ENCODE measurements around the gene B3GNT5.
"Not testable (repeated sequence)": the region's sequence is repeated elsewhere in the genome, so short reads cannot be mapped to it uniquely, and the experiment has no call there.

B3GNT5 gene, protein sequence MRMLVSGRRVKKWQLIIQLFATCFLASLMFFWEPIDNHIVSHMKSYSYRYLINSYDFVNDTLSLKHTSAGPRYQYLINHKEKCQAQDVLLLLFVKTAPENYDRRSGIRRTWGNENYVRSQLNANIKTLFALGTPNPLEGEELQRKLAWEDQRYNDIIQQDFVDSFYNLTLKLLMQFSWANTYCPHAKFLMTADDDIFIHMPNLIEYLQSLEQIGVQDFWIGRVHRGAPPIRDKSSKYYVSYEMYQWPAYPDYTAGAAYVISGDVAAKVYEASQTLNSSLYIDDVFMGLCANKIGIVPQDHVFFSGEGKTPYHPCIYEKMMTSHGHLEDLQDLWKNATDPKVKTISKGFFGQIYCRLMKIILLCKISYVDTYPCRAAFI

DNA sequence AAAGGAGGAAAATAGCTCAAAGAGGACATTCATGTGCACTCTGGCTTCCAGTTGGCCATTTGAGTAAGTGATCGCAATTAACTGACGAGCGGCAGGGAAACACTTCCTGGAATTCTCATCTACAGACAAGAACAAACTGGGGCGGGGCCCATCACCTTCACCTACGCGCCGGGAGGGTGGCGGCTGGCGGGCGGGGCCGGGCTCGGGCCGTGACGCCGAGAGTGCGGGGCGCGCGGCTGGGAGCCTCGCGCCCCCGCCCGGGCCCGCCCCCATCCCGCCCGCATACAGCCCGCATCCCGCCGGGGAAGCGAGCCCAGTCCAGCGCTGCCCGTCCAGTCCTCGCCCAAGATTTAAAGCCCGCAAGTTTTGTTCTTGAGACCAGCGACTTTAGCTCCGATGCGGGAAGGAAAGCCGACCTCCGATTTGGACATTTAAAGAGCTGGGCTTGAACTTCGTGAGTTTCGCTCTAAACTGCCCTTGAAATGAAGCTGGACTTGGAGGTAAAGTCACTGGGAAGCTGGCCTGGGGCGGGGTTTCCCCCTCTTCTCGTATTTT is at the start of gene B3GNT5:
TSS of gene B3GNT5 (plus strand) at position 281 of the 555 bp plus-strand sequence. CDS start 16,546 bp downstream, outside the sequence.
- DNase-seq: peak; percentile 10

- no peak for DNase-seq
These were observed 49.4 kb upstream of the B3GNT5 start for GRCh38 chr3:183203670-183204069.

GRCh38 chr3:183208260-183208659 is 44.8 kb upstream of the B3GNT5 start:
- no peak for DNase-seq

DNA sequence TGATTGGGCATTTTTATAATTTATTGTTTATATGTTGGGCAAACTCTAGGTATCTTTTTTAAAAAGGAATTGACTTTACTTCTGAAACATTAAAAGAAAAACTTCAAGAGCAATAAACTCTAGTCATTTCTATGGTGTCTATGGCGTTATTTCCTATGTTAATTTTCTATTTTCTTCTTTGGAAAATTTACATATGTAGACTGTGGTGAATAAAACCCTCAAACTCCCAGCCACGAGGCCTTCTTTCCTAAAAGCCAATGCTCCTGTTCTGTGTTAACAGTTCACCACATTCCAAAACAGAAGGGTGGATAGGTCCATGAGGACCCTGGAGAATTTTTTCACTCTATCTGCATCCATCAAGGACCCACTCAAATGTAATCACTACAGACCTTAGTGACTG is 44.3 kb upstream of the B3GNT5 start:
- no peak for DNase-seq

- DNase-seq: no peak
These were observed 42.7 kb upstream of the B3GNT5 start for GRCh38 chr3:183210341-183210740.

- no peak for DNase-seq
These were observed 42.2 kb upstream of the B3GNT5 start for GRCh38 chr3:183210862-183211341.

DNA sequence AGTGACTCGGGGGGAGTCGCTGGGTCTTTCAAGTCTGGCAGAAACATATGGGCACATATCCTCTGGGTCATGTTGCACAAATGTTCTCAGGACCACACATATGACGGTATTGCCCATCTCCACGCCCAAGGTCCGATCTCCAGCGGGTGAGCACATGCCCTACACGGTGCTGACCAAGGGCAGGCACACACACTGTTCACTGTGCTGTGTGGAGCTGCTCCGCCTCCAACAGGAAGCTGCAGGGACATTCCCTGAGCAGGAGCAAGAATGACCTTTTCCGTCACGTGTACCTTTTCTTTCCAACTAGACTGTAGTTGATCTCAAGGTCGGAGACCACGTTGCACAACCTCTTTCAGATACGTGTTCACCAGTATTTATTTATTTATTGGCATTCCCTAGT is 41.7 kb upstream of the B3GNT5 start:
- no peak for DNase-seq

GRCh38 chr3:183212096-183212495 is 41.0 kb upstream of the B3GNT5 start:
- DNase-seq: no peak

- no peak for DNase-seq
These were observed 40.5 kb upstream of the B3GNT5 start for GRCh38 chr3:183212565-183212964.

GRCh38 chr3:183213415-183214276 is 39.4 kb upstream of the B3GNT5 start:
- no peak for DNase-seq

DNA sequence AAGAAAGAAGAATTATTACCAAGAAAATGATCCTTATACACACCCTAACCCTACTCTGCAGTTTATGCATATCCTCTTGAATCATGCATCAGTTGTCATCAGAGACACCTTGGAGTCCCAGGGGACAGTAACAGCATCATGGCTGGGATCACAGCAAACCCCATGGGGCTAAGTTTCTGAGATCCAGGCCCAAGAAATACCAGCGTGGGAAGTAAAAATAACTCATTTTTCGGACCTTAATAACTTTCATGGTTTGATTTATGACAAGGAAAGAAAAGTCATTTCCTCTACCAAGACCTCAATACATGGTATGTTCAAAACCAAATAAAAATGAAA is 38.8 kb upstream of the B3GNT5 start:
- DNase-seq: no peak

GRCh38 chr3:183215591-183216202 is 37.4 kb upstream of the B3GNT5 start:
- no peak for DNase-seq

GRCh38 chr3:183217548-183218332 is 35.3 kb upstream of the B3GNT5 start:
- DNase-seq: no peak

DNA sequence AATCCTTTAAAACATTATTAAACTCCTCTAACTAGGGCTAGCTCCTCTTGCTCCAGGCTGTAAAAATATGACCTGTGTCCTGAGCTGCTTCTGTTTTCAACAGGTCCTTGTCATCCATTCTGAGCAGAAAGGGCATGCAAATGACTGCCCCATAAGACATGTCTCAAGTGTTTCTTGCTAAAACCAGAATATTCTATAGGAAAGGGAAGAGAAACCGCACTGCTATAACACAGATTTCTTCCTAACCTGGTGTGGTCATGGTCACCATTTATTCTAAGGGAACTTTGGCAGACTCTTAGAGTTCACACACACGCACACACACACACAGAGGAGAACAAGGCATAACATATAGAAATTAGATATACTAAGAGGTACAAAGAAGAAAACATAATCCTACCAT is 34.2 kb upstream of the B3GNT5 start:
- DNase-seq: no peak

DNA sequence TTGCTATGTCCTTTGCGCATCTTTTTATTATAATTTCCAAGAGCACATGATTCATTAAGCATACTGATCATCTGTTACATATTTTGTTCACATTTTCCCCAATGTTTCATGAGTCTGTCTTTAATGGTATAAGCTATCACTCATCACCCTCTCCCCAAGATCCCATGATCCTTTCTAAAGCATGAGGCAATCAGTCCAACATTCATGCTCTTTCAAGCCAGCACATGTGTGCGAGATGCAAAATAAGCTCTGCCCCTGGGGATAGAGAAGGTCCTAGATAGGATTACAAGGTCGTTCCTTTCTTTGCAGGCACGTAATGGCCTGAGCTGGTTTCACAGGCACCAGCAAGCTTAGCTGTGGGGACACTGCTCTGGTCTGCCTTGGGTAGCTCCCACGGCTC is 32.2 kb upstream of the B3GNT5 start:
- no peak for DNase-seq

DNA sequence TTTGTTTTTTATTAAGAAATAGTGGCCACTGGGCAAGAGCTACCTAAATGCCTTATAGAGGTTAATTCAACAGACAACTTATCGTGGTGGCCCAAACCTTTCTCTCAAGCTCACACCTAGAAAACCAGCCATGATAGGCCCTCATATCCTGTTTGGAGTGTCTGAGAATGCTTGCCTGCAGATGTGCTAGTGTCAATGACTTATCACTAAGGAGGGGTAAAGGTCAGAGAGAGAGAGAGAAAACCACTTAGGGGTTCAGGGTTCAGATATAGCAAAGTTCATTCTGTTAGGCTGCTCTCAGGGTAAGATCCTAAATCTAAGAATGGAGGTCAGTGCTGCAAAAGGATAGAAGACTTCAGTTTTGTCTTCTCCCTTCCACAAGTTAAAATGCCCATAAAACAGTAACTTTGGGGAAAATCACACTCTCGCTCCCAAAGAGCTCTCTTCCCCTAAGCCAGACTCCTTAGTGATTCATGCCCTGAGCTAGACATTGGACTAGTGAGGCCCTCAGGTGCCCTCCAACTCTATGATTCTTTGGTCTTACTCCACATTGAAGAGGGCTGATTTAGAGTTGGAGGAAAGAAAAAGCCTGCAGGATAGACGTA is 30.3 kb upstream of the B3GNT5 start:
- DNase-seq: no peak

DNA sequence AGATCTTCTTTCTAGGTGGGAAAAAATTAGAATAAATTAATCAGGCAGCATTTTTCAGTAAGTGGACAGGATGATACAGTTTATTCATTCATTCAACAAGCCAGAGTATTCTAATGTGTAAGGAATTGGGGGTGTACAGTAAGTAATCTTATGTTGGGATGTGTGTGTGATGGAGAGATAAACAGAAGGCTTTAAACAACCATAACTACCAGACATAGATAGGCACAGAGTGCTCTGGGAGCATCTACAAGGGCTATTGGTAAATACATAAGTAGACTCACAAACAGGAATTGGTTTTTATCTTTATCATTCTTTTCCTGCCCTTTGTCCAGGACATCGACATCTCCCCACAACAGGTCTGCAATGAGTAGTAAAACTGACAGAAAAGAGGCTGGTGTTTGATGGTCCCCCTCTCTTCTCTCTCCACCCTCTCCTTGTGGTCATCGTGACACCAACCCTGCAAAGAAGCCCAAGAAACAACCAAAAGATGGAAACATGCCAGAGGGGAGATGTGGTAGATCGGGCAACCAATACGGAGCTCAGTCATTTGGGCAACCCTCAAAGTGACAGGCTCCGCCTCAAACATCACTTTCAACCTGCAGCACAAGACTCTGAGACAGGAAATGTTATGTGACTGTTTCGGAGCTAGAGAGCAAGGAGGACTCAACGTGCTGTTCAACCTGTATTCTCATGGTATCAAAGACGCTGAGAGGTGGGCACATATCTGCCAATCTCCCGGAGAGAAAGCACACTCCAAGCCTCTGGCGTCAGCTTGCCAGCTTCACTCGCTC is 28.7 kb upstream of the B3GNT5 start:
- no peak for DNase-seq

GRCh38 chr3:183226333-183226890 is 26.6 kb upstream of the B3GNT5 start:
- DNase-seq: no peak

- no peak for DNase-seq
These were observed 25.5 kb upstream of the B3GNT5 start for GRCh38 chr3:183227586-183227985.

DNA sequence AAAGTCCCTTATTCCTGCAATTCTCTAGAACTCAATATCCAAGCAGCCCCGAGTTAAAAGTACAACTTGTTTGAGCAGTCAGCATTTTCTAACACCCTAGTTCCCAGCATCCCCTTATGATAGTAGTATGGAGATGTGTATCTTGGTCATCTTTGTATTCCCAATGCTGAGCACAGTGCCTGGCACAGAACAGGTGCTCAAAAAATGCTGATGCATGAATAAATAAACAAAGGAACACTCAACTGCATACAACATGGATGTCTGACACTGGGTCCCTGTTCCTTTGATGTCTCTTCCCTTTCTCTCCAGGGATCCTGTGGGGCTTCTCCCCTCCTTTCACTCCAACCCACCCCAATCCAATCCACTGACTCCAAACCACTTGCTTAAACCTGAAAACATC is 23.9 kb upstream of the B3GNT5 start:
- DNase-seq: no peak

DNA sequence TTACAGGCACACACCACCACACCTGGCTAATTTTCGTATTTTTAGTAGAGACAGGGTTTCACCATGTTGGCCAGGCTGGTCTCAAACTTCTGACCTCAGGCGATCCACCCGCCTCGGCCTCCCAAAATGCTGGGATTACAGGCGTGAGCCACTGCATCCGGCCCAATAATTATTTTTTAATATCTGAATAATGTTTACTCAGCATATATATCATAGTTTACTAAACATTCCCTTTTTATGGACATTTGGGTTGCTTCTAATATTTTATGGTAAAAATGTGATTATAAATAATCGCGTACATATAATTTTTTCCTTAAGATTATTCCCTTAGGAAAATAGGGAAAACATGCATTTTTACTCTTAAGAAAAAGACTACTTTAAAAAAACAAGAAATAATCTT is 22.8 kb upstream of the B3GNT5 start:
- DNase-seq: not testable (repeated sequence)

All from NCI-H2227 treated with DMSO at 0.1 percent for 48 hours (cell line).